Right forelimb (tissue), 1 donor: ENCODE data around the gene INTS7.

Source experiments
- DNase-seq: peaks from one replicate; pipeline ENCODE4 v3.0.0-alpha.2; 2018

The INTS7 gene

GRCh38 chr1:211901945-211902344 is 133.4 kb downstream of the INTS7 start:
- no peak for DNase-seq

- DNase-seq: no peak
Observed at GRCh38 chr1:211900441-211900840, 134.9 kb downstream of the INTS7 start.

- DNase-seq: no peak
Observed at GRCh38 chr1:211896958-211897357, 138.4 kb downstream of the INTS7 start.

GRCh38 chr1:211895126-211895759 is 140.1 kb downstream of the INTS7 start:
- DNase-seq: no peak

- no peak for DNase-seq
Observed at GRCh38 chr1:211894312-211894711, 141.0 kb downstream of the INTS7 start.

DNA sequence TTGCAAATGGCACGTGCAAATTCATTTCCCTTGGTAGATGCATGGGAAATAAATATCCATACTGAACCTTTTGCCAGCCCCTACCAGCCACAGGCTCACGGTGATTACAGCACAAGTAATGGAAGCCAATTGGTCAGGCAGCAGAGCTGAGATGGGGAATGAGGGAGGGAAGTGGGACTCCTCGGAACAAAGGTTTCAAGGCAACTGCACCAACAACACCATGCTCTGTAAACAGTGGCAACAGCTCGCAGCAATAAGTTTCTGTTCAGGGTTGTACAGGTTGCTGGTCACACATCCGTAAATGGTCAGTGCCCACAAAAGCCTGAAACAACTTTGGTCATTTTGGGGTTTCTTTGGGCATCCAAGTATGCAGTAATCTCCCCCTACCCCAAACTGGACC is 142.1 kb downstream of the INTS7 start:
- no peak for DNase-seq

DNA sequence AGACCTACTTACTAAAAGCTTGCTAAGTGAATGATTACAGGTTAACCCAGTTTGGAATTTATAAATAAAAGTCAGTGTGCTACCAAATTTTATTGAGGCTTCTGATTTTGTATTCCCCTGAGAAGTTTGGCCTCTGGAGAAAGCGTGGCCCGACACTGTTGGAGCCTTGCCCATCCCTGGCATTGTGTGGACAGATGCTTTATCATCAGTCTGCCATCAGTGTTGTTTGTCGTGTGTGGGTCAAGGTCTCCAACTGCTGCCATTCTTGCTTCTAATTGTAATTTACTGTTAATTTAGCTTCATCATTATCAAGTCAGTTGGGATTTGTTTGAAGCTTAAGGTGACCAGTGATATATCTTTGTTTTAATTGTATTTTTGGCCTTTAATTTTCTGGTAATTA is 142.8 kb downstream of the INTS7 start:
- no peak for DNase-seq

DNA sequence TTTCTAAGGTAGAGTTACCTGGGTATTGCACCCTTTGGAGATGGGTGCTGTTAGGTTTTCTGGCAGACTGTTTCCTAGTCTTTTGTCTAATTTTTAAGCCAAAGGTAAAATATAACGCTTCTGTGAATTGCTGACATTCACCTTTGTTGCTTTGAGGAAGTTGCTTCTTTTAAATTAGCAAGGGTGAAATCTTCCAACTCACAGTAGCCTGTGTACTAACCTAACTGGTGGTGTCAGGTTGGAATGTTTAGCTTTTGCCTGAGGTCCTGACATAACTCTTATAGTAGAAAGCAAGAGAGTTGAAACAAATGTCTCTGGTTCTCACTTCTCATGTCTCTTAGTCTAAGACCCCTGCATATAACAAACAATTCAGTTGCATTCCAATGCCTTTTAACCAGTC is 143.6 kb downstream of the INTS7 start:
- DNase-seq: no peak
